Activated B cell treated with CpG ODN at 0.5 μM for 24 hours (primary cell): ENCODE data around the gene IAH1. TPM values are rescaled to one million over a fixed set of nuclear protein-coding genes. Genes with fewer than 3 reads are reported as not detected.

Experiments
- ATAC-seq: fragments of 200-7000 bp; cut with Tn5 transposase; one replicate; pipeline ENCODE4 v1.10.0; 2021; ENCODE audit warnings: low read depth, mild to moderate bottlenecking, moderate library complexity
- CTCF ChIA-PET: fragments of 350-600 bp; sonication (Branson Sonifier 250); formaldehyde crosslinking; loops from one replicate; lab custom pipeline; 2021; ENCODE audit warnings: antibody characterized with exemption; lab: Charles Lee
- POLR2A ChIA-PET: fragments of 350-600 bp; sonication (Branson Sonifier 250); formaldehyde crosslinking; loops from one replicate; lab custom pipeline; 2021; ENCODE audit warnings: antibody characterized with exemption; lab: Charles Lee
- DNase-seq: peaks from one replicate; pipeline ENCODE4 v3.0.0; 2022
- H3K27ac Mint-ChIP-seq: one replicate; pipeline ENCODE4 v1.8.0; 2020; ENCODE audit warnings: mixed read lengths
- H3K27me3 Mint-ChIP-seq: one replicate; pipeline ENCODE4 v1.8.0; 2021; ENCODE audit warnings: mixed read lengths
- H3K36me3 Mint-ChIP-seq: one replicate; pipeline ENCODE4 v1.8.0; 2021; ENCODE audit warnings: low read depth, mixed read lengths
- H3K4me1 Mint-ChIP-seq: one replicate; pipeline ENCODE4 v1.8.0; 2021; ENCODE audit warnings: mixed read lengths
- H3K4me3 Mint-ChIP-seq: one replicate; pipeline ENCODE4 v1.8.0; 2020; ENCODE audit warnings: mild to moderate bottlenecking, mixed read lengths
- H3K9me3 Mint-ChIP-seq: one replicate; pipeline ENCODE4 v1.8.0; 2020; ENCODE audit warnings: mixed read lengths
- intact Hi-C: fragments of 100-400 bp; cut with micrococcal nuclease; formaldehyde crosslinking; loops from one replicate; pipeline ENCODE4 v1.15.1; 2024
- total RNA-seq: library from RNA; stranded (reverse); gene quantifications from 2 replicates; pipeline ENCODE4 v1.2.3, GENCODE V29; 2022
- TF ChIP-seq, protein P1 (sequence below): fragments of 200-600 bp; IDR thresholded peaks from one replicate; pipeline ENCODE4 v1.8.0; 2022; ENCODE audit warnings: antibody characterized with exemption, mild to moderate bottlenecking

IAH1 gene
- total RNA-seq, 1 donor from 2014 or later: 49.0 TPM

DNA sequence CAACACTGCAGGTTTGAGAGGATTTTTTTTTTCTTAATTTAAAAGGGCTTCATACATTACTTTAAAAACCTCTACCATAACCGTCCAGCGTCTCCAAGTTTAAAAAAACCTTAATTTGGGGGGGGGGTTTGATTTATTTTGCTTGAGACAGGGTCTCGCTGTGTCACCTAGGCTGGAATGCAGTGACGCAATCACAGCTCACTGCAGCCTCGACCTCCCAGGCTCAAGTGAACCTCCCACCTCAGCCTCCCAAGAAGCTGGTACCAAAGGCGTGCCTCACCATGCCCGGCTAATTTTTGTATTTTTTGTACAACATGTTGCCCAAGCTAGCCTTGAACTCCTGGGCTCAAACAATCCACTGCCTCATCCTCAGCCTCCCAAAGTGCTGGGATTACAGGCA, 44.4 kb downstream of the IAH1 start:
- CTCF ChIA-PET: no interaction called here
- intact Hi-C loops: no loop called here
- TF ChIP-seq, protein P1, sequence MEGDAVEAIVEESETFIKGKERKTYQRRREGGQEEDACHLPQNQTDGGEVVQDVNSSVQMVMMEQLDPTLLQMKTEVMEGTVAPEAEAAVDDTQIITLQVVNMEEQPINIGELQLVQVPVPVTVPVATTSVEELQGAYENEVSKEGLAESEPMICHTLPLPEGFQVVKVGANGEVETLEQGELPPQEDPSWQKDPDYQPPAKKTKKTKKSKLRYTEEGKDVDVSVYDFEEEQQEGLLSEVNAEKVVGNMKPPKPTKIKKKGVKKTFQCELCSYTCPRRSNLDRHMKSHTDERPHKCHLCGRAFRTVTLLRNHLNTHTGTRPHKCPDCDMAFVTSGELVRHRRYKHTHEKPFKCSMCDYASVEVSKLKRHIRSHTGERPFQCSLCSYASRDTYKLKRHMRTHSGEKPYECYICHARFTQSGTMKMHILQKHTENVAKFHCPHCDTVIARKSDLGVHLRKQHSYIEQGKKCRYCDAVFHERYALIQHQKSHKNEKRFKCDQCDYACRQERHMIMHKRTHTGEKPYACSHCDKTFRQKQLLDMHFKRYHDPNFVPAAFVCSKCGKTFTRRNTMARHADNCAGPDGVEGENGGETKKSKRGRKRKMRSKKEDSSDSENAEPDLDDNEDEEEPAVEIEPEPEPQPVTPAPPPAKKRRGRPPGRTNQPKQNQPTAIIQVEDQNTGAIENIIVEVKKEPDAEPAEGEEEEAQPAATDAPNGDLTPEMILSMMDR: no peak
- H3K27me3 Mint-ChIP-seq: no peaks in the 10 kb centered on the region
- POLR2A ChIA-PET: interaction anchor here (1.4 kb wide), 1 partner anchor 37 kb away, joined by 10 read pairs; the partner anchor contains the start of gene ADAM17
- no peak overlapping the region for H3K27ac Mint-ChIP-seq
- no peak for ATAC-seq
- H3K9me3 Mint-ChIP-seq: no peaks in the 10 kb centered on the region
- H3K4me1 Mint-ChIP-seq: no peaks in the 10 kb centered on the region
- no peak for DNase-seq
- H3K4me3 Mint-ChIP-seq: no peak overlapping the region
- H3K36me3 Mint-ChIP-seq: peaks cover 71% of the 10 kb centered on the region

DNA sequence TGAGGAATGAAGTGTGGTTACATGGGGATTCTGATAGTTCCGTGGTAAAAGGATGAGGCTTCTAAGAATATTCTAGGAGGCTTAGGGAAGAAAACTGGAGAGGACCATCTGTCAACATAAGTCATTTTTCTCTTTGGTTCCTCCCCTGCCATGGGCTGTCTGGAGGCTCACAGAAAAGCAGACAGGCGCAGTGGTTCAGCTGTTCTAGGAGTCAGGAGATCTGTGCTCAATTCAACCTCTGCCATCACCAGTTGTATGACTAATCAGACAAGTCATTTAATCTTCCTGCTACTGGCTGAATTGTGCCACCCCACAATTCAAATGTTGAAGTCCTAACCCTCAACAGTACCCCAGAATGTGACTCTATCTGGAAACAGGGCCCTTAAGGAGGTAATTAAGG, 44.9 kb downstream of the IAH1 start:
- DNase-seq (no peak), ATAC-seq (no peak)
- Mint-ChIP-seq H3K36me3 (peaks cover 72% of the 10 kb centered on the region), H3K4me1 (no peaks in the 10 kb centered on the region), H3K4me3 (no peak overlapping the region), H3K9me3 (no peaks in the 10 kb centered on the region), H3K27me3 (no peaks in the 10 kb centered on the region), H3K27ac (no peak overlapping the region)
- POLR2A ChIA-PET: no interaction called here
- intact Hi-C loops: no loop called here
- TF ChIP-seq, protein P1: no peak
- CTCF ChIA-PET: no interaction called here

DNA sequence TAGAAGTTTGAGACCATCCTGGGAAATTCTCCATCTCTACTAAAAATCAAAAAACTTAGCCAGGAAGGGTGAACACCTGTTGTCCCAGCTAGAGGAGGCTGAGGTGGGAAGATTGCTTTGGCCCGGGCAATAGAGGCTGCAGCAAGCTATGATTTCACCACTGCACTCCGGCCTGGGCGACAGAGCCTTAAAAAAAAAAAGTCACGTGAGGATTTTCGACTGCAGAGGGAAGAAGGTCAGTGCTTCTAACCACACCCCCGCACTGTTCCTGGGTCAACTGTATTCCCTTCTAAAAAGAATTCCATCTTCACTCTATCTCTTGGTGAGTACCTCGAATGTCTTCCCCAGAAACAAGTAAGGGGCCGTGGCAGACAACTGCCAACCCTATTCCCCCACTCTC, 49.9 kb downstream of the IAH1 start:
- DNase-seq (no peak), ATAC-seq (no peak)
- peaks cover 79% of the 10 kb centered on the region for H3K36me3 Mint-ChIP-seq
- intact Hi-C loops: no loop called here
- no peak overlapping the region for H3K4me3 Mint-ChIP-seq
- H3K27ac Mint-ChIP-seq: no peak overlapping the region
- H3K27me3 Mint-ChIP-seq: no peaks in the 10 kb centered on the region
- ChIA-PET CTCF (interaction anchor here (1.1 kb wide), 1 partner anchor 8 kb away, joined by 3 read pairs; no protein-coding TSS in a partner anchor), POLR2A (interaction anchor here (0.9 kb wide), 1 partner anchor 32 kb away, joined by 3 read pairs; the partner anchor contains the start of gene ADAM17)
- no peaks in the 10 kb centered on the region for H3K9me3 Mint-ChIP-seq
- H3K4me1 Mint-ChIP-seq: no peaks in the 10 kb centered on the region
- TF ChIP-seq, protein P1: no peak

DNA sequence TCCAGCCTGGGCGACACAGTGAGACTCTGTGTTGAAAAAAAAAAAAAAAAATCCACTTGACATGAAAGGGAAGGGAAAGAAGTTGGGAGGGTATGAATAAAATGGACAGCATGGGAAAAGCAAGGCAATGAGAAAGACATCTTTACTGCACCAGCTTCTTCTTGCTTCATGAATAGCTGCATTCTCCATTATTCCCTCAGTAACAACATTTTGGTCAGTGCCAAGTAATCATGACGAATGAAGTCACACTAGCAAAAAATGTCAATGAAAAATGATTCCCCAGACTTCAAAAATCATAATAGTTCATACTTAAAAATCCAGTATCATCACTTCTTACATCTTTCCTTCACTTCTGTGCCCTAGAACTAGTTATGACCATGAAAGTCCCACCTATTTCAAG, 50.9 kb downstream of the IAH1 start:
- ChIA-PET POLR2A (interaction anchor here (0.6 kb wide), 1 partner anchor 293 kb away, joined by 4 read pairs; no protein-coding TSS in a partner anchor), CTCF (no interaction called here)
- ATAC-seq (no peak), DNase-seq (no peak)
- H3K27me3 Mint-ChIP-seq: no peaks in the 10 kb centered on the region
- H3K36me3 Mint-ChIP-seq: peaks cover 79% of the 10 kb centered on the region
- H3K27ac Mint-ChIP-seq: no peak overlapping the region
- TF ChIP-seq, protein P1: no peak
- intact Hi-C loops: no loop called here
- no peaks in the 10 kb centered on the region for H3K4me1 Mint-ChIP-seq
- H3K9me3 Mint-ChIP-seq: no peaks in the 10 kb centered on the region
- H3K4me3 Mint-ChIP-seq: no peak overlapping the region

DNA sequence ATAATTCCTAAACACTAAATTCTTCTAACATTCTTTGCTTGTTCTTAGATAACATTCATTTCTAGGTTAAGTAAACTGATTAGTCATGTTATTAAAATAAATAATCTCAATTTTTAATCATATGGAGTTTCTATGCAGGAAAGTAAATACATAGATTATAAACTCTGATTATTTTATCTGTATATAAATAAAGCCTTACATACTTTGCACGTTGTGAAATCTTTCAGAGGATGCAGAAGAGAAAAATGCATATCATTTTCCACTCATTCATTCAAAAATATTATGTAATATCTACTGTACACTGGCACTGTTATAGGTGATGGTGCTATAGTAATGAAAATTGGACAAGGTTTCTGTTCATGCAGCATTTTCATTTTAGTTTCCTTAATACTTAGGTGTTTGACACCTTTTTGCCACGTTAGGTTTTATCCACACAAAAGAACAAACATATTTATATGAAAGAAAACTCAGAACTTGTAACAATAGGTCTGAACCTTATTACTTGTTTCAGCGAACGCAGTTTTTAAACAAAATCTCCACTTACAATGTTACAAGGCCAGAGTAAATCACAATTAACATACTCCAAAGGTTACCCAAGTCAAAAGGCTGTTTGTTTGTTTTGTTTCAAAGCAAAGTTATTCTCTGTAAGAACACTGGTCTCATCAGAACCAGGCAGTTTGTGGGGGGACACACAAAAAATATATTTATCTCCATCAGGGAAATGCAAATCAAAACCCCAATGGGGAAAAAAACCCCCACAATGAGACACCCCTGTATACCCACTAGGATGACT, 53.8 kb downstream of the IAH1 start:
- ATAC-seq: no peak
- Mint-ChIP-seq H3K36me3 (peaks cover 72% of the 10 kb centered on the region), H3K4me1 (no peaks in the 10 kb centered on the region), H3K9me3 (no peaks in the 10 kb centered on the region), H3K27ac (no peak overlapping the region), H3K4me3 (no peak overlapping the region), H3K27me3 (no peaks in the 10 kb centered on the region)
- TF ChIP-seq, protein P1: no peak
- intact Hi-C loops: no loop called here
- ChIA-PET CTCF (no interaction called here), POLR2A (no interaction called here)
- DNase-seq: no peak
